ENCODE results near the gene TSPAN18. TPM values are rescaled to one million over a fixed set of nuclear protein-coding genes. Genes with fewer than 3 reads are reported as not detected.

TSPAN18 gene
- total and polyA plus RNA-seq, 2 of the 8 experiments (the other 6 are each of a cell fraction or from before 2014, with no cell fraction given): 5.2 to 10.2 TPM

DNA sequence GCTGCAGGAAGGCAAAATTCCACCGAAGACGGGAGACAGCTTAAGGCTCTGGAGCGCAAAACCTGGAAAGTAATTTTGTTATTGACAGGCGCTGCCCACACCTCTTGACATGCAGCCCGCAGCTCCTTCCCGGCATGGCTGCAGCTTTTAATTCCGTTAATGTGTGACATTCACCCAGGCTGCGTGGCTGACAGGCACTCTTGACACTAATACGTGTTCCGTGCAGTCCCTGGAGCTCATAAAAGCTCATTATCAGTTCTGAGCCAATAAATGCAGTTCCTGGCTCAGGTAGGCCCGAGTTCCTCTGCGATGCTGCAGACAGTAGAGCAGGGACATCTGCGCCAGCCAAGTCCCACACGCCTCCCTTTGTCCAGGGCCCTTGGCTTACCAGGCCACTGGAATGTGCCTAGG is 34.8 kb downstream of the TSPAN18 start:
- no peaks in the 10 kb centered on the region for H3K79me1 ChIP-seq (ENCODE audit: low read depth, low read length)
- no peak overlapping the region for H2AK5ac ChIP-seq (ENCODE audit: low read depth, low read length)
- 76% methylated on average over 14 of the region's 14 CpGs; no CpG with 5 or more reads in 1 of the 2 experiments for WGBS, 2 experiments (ENCODE audit: extremely low coverage in 1 of 2, insufficient coverage in 1 of 2, insufficient read length in 1 of 2, insufficient replicate concordance in 2 of 2, low coverage in 1 of 2, low lambda C conversion rate in 2 of 2, missing lambda C conversion rate in 1 of 2)
- H3K27ac ChIP-seq (ENCODE audit: low read depth, low read length): no peak overlapping the region
- H3K4ac ChIP-seq (replicated peaks; ENCODE audit: insufficient read length, low read depth, low read length): no peak overlapping the region
- peak in 1 of 2 experiments; percentile 44 for DNase-seq (ENCODE audit: low read depth in 1 of 2, low spot score in 2 of 2)
- H3K27me3 ChIP-seq (replicated peaks in 1 of 4; ENCODE audit: control insufficient read depth in 3 of 4, extremely low read depth in 1 of 4, insufficient read depth in 3 of 4, low read length in 3 of 4): peaks cover 0 to 9% (median 6%) of the 10 kb centered on the region in 4 experiments; a peak in 4 of 7 replicates
- ChIA-PET POLR2A (ENCODE audit: partially characterized antibody) (interaction anchor here (1.7 to 1.9 kb wide), 2 partner anchors 12 to 150 kb away, joined by 4 to 7 read pairs; no protein-coding TSS in a partner anchor), CTCF (ENCODE audit: partially characterized antibody) (interaction anchor here (0.7 to 10.1 kb wide), 25 partner anchors 10 to 205 kb away, joined by 3 to 132 read pairs (median 5); no protein-coding TSS in a partner anchor)
- H3K9me3 ChIP-seq (ENCODE audit: insufficient read depth in 2 of 2, low read depth in 1 of 2, low read length in 1 of 2): no peaks in the 10 kb centered on the region
- H4K20me1 ChIP-seq (replicated peaks in 1 of 2; ENCODE audit: control insufficient read depth in 1 of 2, insufficient read depth in 2 of 2, low read length in 2 of 2): peaks cover 0 to 2% of the 10 kb centered on the region in 2 experiments
- H4K91ac ChIP-seq (replicated peaks; ENCODE audit: insufficient read length, low read length): peak overlapping the region; percentile 12
- no peak overlapping the region; a peak in 2 of 8 replicates for H3K4me3 ChIP-seq (ENCODE audit: extremely low read depth in 1 of 4, insufficient read depth in 2 of 4, low read depth in 3 of 4, low read length in 4 of 4)
- peak overlapping the region; percentile 72; the same call in 1 of the 2 replicates for H2BK12ac ChIP-seq (ENCODE audit: low read depth, low read length)
- FAIRE-seq: no peak
- H3K18ac ChIP-seq (ENCODE audit: extremely low read depth, low read length): 0 out of 2 replicates have a peak overlapping the region, but pooled peaks have one; percentile 24
- no peak overlapping the region for H2AFZ ChIP-seq (ENCODE audit: low read length)
- H4K5ac ChIP-seq (ENCODE audit: insufficient read length, low read depth, low read length): no peak overlapping the region
- no peaks in the 10 kb centered on the region for H3K23me2 ChIP-seq (ENCODE audit: low read depth, low read length)
- TF ChIP-seq CREB1 (IDR thresholded peaks at IDR 0.05): no peak
- no peak for TF ChIP-seq GTF2F1 (IDR thresholded peaks at IDR 0.05; ENCODE audit: borderline replicate concordance, low read depth, low read length)
- H3K14ac ChIP-seq (ENCODE audit: insufficient read length): no peak overlapping the region
- H2BK120ac ChIP-seq (replicated peaks; ENCODE audit: low read depth, low read length): no peak overlapping the region
- no peak overlapping the region for H3K9ac ChIP-seq (replicated peaks in 1 of 4; ENCODE audit: extremely low read depth in 1 of 4, low read depth in 3 of 4, low read length in 3 of 4)
- H4K8ac ChIP-seq (ENCODE audit: extremely low read depth, insufficient read depth, low read length): no peak overlapping the region
- peak overlapping the region; percentile 12 to 20; a peak in 3 of 4 replicates for H3K4me2 ChIP-seq (ENCODE audit: insufficient read depth in 1 of 2, low read depth in 2 of 2, low read length in 2 of 2)
- no peak overlapping the region for H3K23ac ChIP-seq (ENCODE audit: insufficient read length)
- no peaks in the 10 kb centered on the region for H3K36me3 ChIP-seq (ENCODE audit: control insufficient read depth in 2 of 4, insufficient read depth in 4 of 4, low read length in 3 of 4)
- H2BK15ac ChIP-seq (ENCODE audit: low read length): no peak overlapping the region
- peaks cover 9 to 22% (median 14%) of the 10 kb centered on the region in 4 experiments for H3K4me1 ChIP-seq (replicated peaks in 1 of 4; ENCODE audit: control insufficient read depth in 3 of 4, insufficient read depth in 4 of 4, low read length in 3 of 4)
- H3K56ac ChIP-seq (replicated peaks; ENCODE audit: insufficient read length, low read depth, low read length): no peak overlapping the region
- peak overlapping the region; percentile 19; the same call in 1 of the 2 replicates for H2BK5ac ChIP-seq (ENCODE audit: low read depth, low read length)
- H3K79me2 ChIP-seq (ENCODE audit: control insufficient read depth in 1 of 2, insufficient read depth in 2 of 2, low read length in 2 of 2): no peaks in the 10 kb centered on the region
- H2BK20ac ChIP-seq (ENCODE audit: low read length): 0 out of 2 replicates have a peak overlapping the region, but pooled peaks have one; percentile 62
